HCT116 (cell line): ENCODE data around the gene RTF2. TPM values are rescaled to one million over a fixed set of nuclear protein-coding genes. Genes with fewer than 3 reads are reported as not detected.

Source experiments
- ATAC-seq: fragments of 200-7000 bp; cut with Tn5 transposase; 2 replicates; pipeline ENCODE4 v1.9.1; 2020; ENCODE audit warnings: mild to moderate bottlenecking, moderate library complexity
- BruUV-seq: library from RNA; stranded (reverse); fragments of 400-500 nt; replicated peaks from 2 replicates; lab custom pipeline; 2021; lab: Mats Ljungman, UMichigan
- CTCF ChIA-PET: fragments of 300-600 bp; sonication (Branson Sonifier 250); formaldehyde crosslinking; loops from one replicate; lab custom pipeline; 2021; ENCODE audit warnings: antibody characterized with exemption; lab: Charles Lee
- POLR2A ChIA-PET: fragments of 300-600, 350-600 bp; sonication (Branson Sonifier 250); formaldehyde crosslinking; loops from one replicate; lab custom pipeline; 2021; ENCODE audit warnings: antibody characterized with exemption; lab: Charles Lee
- RAD21 ChIA-PET, 2 experiments: fragments of 300-600 bp; sonication (Branson Sonifier 250); formaldehyde crosslinking; loops; one replicate each; lab custom pipeline; 2023; ENCODE audit warnings: low total read pairs in 2 of 2; ENCODE audit not compliant: uncharacterized antibody in 2 of 2, unreplicated experiment in 2 of 2, low non-redundant PET in 1 of 2; lab: Charles Lee
- DNase-seq: peaks from one replicate; pipeline ENCODE4 v3.0.0-alpha.2; 2010; ENCODE audit warnings: low read depth, low spot score
- H2AFZ ChIP-seq: fragments of 200-600 bp; shearing (Covaris generic), sonication (generic); 2 replicates; pipeline ENCODE4 v1.6.1; 2017; ENCODE audit warnings: low read depth, mixed run types, mixed read lengths, antibody characterized with exemption, low read length; ENCODE audit not compliant: poor library complexity, severe bottlenecking
- H3K27ac ChIP-seq: 2 replicates; pipeline ENCODE4 v1.5.1; 2012; ENCODE audit warnings: low read depth, low read length
- H3K27me3 ChIP-seq: fragments of 200-600 bp; sonication (generic); 2 replicates; pipeline ENCODE4 v1.6.1; 2016; ENCODE audit warnings: mixed run types, low read length, mixed read lengths; ENCODE audit not compliant: insufficient read depth
- H3K36me3 ChIP-seq, 2 experiments: fragments of 200-500 bp in 1 of 2; fragments of 200-600 bp in 1 of 2; sonication (Bioruptor generic) in 1 of 2; sonication (generic) in 1 of 2; 2 replicates each; pipeline versions ENCODE4 v1.5.1 to v1.6.1; 2014 to 2016; ENCODE audit warnings: low read length in 2 of 2, inconsistent platforms in 1 of 2, mixed read lengths in 1 of 2, mixed run types in 1 of 2; ENCODE audit not compliant: insufficient read depth in 2 of 2, control insufficient read depth in 1 of 2
- H3K4me1 ChIP-seq, 2 experiments: fragments of 200-600 bp in 1 of 2; sonication (generic) in 1 of 2; 2 replicates each; pipeline versions ENCODE4 v1.5.1 to v1.6.1; 2012 to 2017; ENCODE audit warnings: low read length in 2 of 2, inconsistent platforms in 1 of 2, mild to moderate bottlenecking in 1 of 2, mixed read lengths in 1 of 2, mixed run types in 1 of 2, moderate library complexity in 1 of 2; ENCODE audit not compliant: insufficient read depth in 2 of 2, control insufficient read depth in 1 of 2
- H3K4me2 ChIP-seq: fragments of 200-600 bp; sonication (generic); 2 replicates; pipeline ENCODE4 v1.6.1; 2017; ENCODE audit warnings: mixed run types, low read length, mixed read lengths
- H3K4me3 ChIP-seq, 2 experiments: fragments of 200-600 bp in 1 of 2; sonication (generic) in 1 of 2; replicated peaks in 1 of 2; 2 replicates each; pipeline ENCODE4 v1.5.1; 2011 to 2016; ENCODE audit warnings: low read length in 2 of 2, control low read depth in 1 of 2, low read depth in 1 of 2, mild to moderate bottlenecking in 1 of 2, mixed read lengths in 1 of 2, mixed run types in 1 of 2
- H3K79me2 ChIP-seq: fragments of 200-600 bp; sonication (generic); 2 replicates; pipeline ENCODE4 v1.6.1; 2017; ENCODE audit warnings: mild to moderate bottlenecking, mixed run types, low read length, moderate library complexity, mixed read lengths; ENCODE audit not compliant: insufficient read depth
- H3K9ac ChIP-seq: fragments of 200-600 bp; sonication (generic); 2 replicates; pipeline ENCODE4 v1.6.1; 2016; ENCODE audit warnings: low read length, mixed read lengths
- H3K9me2 ChIP-seq: fragments of 200-600 bp; sonication (generic), shearing (Covaris generic); 2 replicates; pipeline ENCODE4 v1.6.1; 2017; ENCODE audit warnings: mixed run types, mild to moderate bottlenecking, moderate library complexity; ENCODE audit not compliant: insufficient read depth
- H3K9me3 ChIP-seq, 2 experiments: fragments of 200-500 bp in 1 of 2; fragments of 200-600 bp in 1 of 2; sonication (Bioruptor generic) in 1 of 2; sonication (generic) in 1 of 2; 2 replicates each; pipeline ENCODE4 v1.6.1; 2014 to 2017; ENCODE audit warnings: low read length in 2 of 2, mixed read lengths in 2 of 2, inconsistent platforms in 1 of 2, low read depth in 1 of 2, mild to moderate bottlenecking in 1 of 2, mixed run types in 1 of 2, moderate library complexity in 1 of 2; ENCODE audit not compliant: control insufficient read depth in 1 of 2, insufficient read depth in 1 of 2
- H4K20me1 ChIP-seq: fragments of 200-600 bp; sonication (generic), shearing (Covaris generic); 2 replicates; pipeline ENCODE4 v1.6.1; 2017; ENCODE audit warnings: mixed run types, mild to moderate bottlenecking, moderate library complexity; ENCODE audit not compliant: insufficient read depth
- CEBPB ChIP-seq: IDR thresholded peaks from 2 replicates; pipeline ENCODE4 v1.6.1; 2012; ENCODE audit warnings: low read depth
- ELF1 ChIP-seq: IDR thresholded peaks from 2 replicates; pipeline ENCODE4 v1.6.1; 2012; ENCODE audit warnings: low read depth, borderline replicate concordance
- FOSL1 ChIP-seq: IDR thresholded peaks from 2 replicates; pipeline ENCODE4 v1.6.1; 2012; ENCODE audit warnings: low read depth
- JUND ChIP-seq: IDR thresholded peaks from 2 replicates; pipeline ENCODE4 v1.6.1; 2012
- POLR2AphosphoS5 ChIP-seq: IDR thresholded peaks from 2 replicates; pipeline ENCODE4 v1.6.1; 2011; ENCODE audit warnings: mild to moderate bottlenecking, low read depth, low read length, moderate library complexity
- SP1 ChIP-seq: IDR thresholded peaks from 2 replicates; pipeline ENCODE4 v1.6.1; 2012; ENCODE audit warnings: low read depth
- TCF7L2 ChIP-seq: IDR thresholded peaks from 2 replicates; pipeline ENCODE4 v1.7.0; 2011; ENCODE audit warnings: borderline replicate concordance, inconsistent platforms; ENCODE audit not compliant: insufficient read depth, insufficient read length; ENCODE audit errors: extremely low read depth
- intact Hi-C: fragments of 100-400 bp; cut with micrococcal nuclease; formaldehyde crosslinking; loops from 2 replicates; pipeline ENCODE4 v1.10.0; 2022
- total RNA-seq: library from RNA; stranded (reverse); gene quantifications from one replicate; pipeline ENCODE4 v1.2.1, GENCODE V29; 2021; ENCODE audit not compliant: unreplicated experiment

The RTF2 gene
- total RNA-seq, 1 experiment from 2014 or later, result 73.8 TPM

GRCh38 chr20:56458206-56458821 lies 10.1 kb upstream of the RTF2 start:
- no peak for ATAC-seq
- Histone ChIP-seq H3K79me2 (no peaks in the 10 kb centered on the region), H2AFZ (no peak overlapping the region), H3K27ac (no peak overlapping the region), H3K4me1 (no peaks in the 10 kb centered on the region), H3K36me3 (no peaks in the 10 kb centered on the region), H3K4me3 (no peak overlapping the region), H3K4me2 (no peak overlapping the region), H3K9me3 (no peaks in the 10 kb centered on the region), H3K9ac (no peak overlapping the region), H3K9me2 (no peaks in the 10 kb centered on the region), H4K20me1 (no peaks in the 10 kb centered on the region), H3K27me3 (no peaks in the 10 kb centered on the region)
- ChIA-PET CTCF (no interaction called here), RAD21 (no interaction called here), POLR2A (no interaction called here)
- TF ChIP-seq ELF1 (no peak), FOSL1 (no peak)
- intact Hi-C loops, result no loop called here
- DNase-seq, result no peak
- no TSS peak for BruUV-seq

GRCh38 chr20:56460459-56460858 lies 8.0 kb upstream of the RTF2 start:
- H2AFZ ChIP-seq, result no peak overlapping the region
- no peaks in the 10 kb centered on the region for H3K79me2 ChIP-seq
- BruUV-seq, result no TSS peak
- no peak overlapping the region for H3K9ac ChIP-seq
- H3K4me1 ChIP-seq, result no peaks in the 10 kb centered on the region
- H3K36me3 ChIP-seq, result no peaks in the 10 kb centered on the region
- no peaks in the 10 kb centered on the region for H3K27me3 ChIP-seq
- H3K4me2 ChIP-seq, result no peak overlapping the region
- DNase-seq, result no peak
- ChIA-PET POLR2A (no interaction called here), CTCF (no interaction called here), RAD21 (no interaction called here)
- no peaks in the 10 kb centered on the region for H4K20me1 ChIP-seq
- intact Hi-C loops, result no loop called here
- H3K27ac ChIP-seq, result no peak overlapping the region
- no peak for ATAC-seq
- H3K9me2 ChIP-seq, result no peaks in the 10 kb centered on the region
- TF ChIP-seq SP1 (no peak), CEBPB (no peak), JUND (no peak), POLR2AphosphoS5 (no peak), TCF7L2 (no peak)
- H3K4me3 ChIP-seq, result no peak overlapping the region
- no peaks in the 10 kb centered on the region for H3K9me3 ChIP-seq
